Brain microvascular endothelial cell (primary cell): ENCODE measurements around the gene RBM38.

Experiments
- DNase-seq: peaks from one replicate; pipeline ENCODE4 v3.0.0-alpha.2; 2020
- H3K27ac ChIP-seq: fragments of 250-450 bp; sonication (Bioruptor Pico); 2 replicates; pipeline ENCODE4 v1.5.1; 2020; ENCODE audit warnings: mild to moderate bottlenecking, moderate library complexity
- H3K27me3 ChIP-seq: fragments of 250-450 bp; sonication (Bioruptor Pico); replicated peaks from 2 replicates; pipeline ENCODE4 v1.5.1; 2020; ENCODE audit warnings: mild to moderate bottlenecking
- H3K36me3 ChIP-seq: fragments of 250-450 bp; sonication (Bioruptor Pico); replicated peaks from 2 replicates; pipeline ENCODE4 v1.5.1; 2020; ENCODE audit warnings: mild to moderate bottlenecking
- H3K4me3 ChIP-seq: 2 replicates; pipeline ENCODE4 v1.5.1; 2011; ENCODE audit warnings: low read depth, mild to moderate bottlenecking, control low read depth, low read length, moderate library complexity
- CTCF ChIP-seq: IDR thresholded peaks from 2 replicates; pipeline ENCODE4 v1.5.1; 2011; ENCODE audit warnings: low read depth, mild to moderate bottlenecking, moderate library complexity, low read length, control low read depth, inconsistent platforms; ENCODE audit errors: missing control alignments
- in situ Hi-C: cut with HindIII; loops from 2 replicates; pipeline ENCODE4 v1.10.0; 2017; ENCODE audit warnings: low sequenced_read_pairs, low pct_ligation_motif_present

Gene RBM38

DNA sequence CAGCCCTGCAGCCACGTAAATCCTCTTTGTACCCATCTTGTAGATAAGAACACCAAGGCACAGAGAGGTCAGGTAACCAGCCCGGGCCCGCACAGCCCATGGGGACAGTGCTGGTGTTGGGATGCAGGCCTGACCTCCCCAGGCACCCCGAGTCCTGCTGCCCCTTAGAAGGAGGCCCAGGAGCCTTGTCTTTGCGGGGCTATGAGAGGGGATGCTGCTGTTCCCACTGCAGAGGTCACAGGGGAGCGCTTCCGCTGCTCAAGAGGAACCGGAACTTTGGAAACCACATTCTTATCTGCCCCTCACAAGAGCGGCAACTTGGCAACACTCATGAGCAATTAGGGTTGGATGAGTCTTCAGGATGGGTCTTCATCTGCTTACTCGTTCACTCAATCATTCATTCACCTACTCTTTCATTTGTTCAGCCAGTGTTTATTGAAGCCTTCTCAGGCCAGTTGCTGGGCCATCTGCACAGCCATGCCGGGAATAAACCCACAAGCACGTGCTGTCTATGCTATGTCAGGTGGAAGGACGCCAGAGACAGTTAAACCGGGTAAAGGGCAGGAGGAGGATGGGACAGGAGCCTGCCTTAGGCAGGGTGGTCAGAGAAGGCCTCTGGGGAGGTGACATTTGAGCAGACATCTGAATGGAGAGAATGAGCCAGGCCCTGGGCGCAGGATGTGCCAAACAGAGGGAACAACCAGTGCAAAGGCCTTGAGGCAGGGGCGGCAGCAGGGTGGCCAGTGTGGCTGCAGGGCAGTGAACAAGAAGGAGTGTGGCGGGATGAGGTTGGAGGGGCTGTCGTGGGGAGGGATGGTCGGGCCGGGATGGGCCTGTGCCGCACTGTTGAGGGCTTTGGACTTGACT is 60.8 kb downstream of the RBM38 start:
- H3K27me3 ChIP-seq = peaks cover 3% of the 10 kb centered on the region
- TF ChIP-seq CTCF = no peak
- in situ Hi-C loops = no loop called here
- no peak overlapping the region for H3K4me3 ChIP-seq
- no peak for DNase-seq
- H3K27ac ChIP-seq = no peak overlapping the region
- H3K36me3 ChIP-seq = no peaks in the 10 kb centered on the region

DNA sequence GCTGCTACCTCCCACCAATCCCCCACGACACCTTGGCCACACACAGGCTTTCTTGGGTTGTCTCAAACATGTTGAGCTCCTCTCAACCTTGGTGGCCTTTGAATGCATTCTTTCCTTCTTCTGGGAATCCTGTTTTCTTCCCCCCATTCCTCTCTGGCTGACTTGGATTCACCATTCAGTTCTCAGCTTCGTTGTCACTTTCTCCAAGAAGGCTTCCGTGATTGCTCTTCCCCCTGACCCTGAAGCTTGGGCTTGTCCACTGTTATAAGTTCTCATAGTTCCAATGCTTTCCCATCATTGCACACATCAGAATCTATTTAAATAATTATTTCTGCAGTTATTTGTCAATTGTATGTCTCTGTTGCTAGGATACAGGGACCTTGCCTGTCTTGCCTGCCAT is 64.2 kb downstream of the RBM38 start:
- no peak overlapping the region for H3K27ac ChIP-seq
- H3K4me3 ChIP-seq = no peak overlapping the region
- in situ Hi-C loops = no loop called here
- no peak for TF ChIP-seq CTCF
- H3K27me3 ChIP-seq = no peaks in the 10 kb centered on the region
- no peak for DNase-seq
- no peaks in the 10 kb centered on the region for H3K36me3 ChIP-seq

GRCh38 chr20:57456116-57456515 is 64.9 kb downstream of the RBM38 start:
- no peaks in the 10 kb centered on the region for H3K27me3 ChIP-seq
- DNase-seq = no peak
- no peak overlapping the region for H3K4me3 ChIP-seq
- H3K36me3 ChIP-seq = no peaks in the 10 kb centered on the region
- in situ Hi-C loops = no loop called here
- no peak for TF ChIP-seq CTCF
- H3K27ac ChIP-seq = no peak overlapping the region

- in situ Hi-C loops = no loop called here
- DNase-seq = no peak
- no peak overlapping the region for H3K27ac ChIP-seq
- no peak for TF ChIP-seq CTCF
- no peaks in the 10 kb centered on the region for H3K36me3 ChIP-seq
- no peak overlapping the region for H3K4me3 ChIP-seq
- no peaks in the 10 kb centered on the region for H3K27me3 ChIP-seq
Observed at GRCh38 chr20:57457243-57458095, 66.3 kb downstream of the RBM38 start.

DNA sequence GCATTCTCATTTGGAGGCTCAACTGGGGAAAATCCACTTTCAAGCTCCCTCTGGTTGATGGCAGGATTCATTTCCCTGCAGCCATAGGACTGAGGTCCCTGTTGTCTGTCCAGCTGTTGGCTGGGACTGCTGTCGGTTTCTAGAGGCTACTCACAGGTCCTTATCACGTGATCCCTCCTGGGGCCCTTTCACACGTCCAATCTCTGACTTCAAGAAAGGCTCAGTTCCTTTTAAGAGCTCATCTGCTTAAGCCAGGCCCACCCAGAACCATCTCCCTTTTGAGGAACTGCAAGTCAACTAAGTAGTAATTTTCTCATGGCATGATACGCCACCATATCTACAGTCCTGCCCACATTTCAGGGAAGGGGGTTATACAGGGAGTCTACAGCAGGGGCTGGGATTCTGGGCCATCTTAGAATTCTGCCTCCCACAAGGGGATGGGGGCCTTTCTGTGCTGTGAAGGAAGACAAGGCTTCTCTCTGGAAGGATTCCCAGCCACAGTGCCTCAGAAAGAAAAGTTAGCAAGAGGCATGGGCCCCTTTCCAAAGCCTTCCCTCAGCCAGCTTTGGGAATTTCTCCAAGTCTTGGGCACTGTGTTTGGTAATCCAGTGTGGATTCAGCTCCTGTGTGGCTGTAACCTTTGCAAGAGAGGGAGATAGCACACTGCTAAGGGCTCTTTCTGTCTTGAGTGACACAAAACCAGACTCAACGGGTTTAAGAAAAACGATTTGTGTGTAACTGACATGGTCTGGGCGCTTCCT is 67.4 kb downstream of the RBM38 start:
- no peak for DNase-seq
- Histone ChIP-seq H3K36me3 (no peaks in the 10 kb centered on the region), H3K4me3 (no peak overlapping the region), H3K27ac (no peak overlapping the region), H3K27me3 (no peaks in the 10 kb centered on the region)
- in situ Hi-C loops = no loop called here
- no peak for TF ChIP-seq CTCF
